Measurements from ENCODE around the gene CDHR3. TPM values are rescaled to one million over a fixed set of nuclear protein-coding genes. Genes with fewer than 3 reads are reported as not detected.
A peak's percentile ranks its signal among the peaks of the same experiment; 100 is the strongest.

Gene CDHR3
- total RNA-seq, 2 experiments from 2014 or later: 0.42 to 2.8 TPM

DNA sequence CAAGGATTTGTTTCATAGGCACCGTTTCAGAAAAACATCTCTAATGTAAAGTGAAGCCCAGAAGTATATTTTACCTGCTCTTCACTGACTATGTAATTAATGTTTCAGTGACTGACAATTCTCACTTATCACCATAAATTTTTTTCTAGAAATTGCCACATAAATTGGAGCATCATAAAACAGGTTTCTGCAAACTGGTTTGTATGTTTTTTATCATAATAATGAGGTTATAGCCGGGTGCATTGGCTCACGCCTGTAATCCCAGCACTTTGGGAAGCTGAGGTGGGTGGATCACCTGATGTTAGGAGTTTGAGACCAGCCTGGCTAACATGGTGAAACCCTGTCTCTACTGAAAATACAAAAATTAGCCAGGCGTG, 109.6 kb downstream of the CDHR3 start:
- ChIA-PET POLR2A (interaction anchor here (0.7 to 12.8 kb wide), 12 partner anchors 11 to 1057 kb away, joined by 3 to 308 read pairs (median 15); partner anchors contain the start of gene SYPL1), CTCF (ENCODE audit: unreplicated experiment) (interaction anchor here (0.6 to 5.9 kb wide), 6 partner anchors 13 to 81 kb away, joined by 3 to 52 read pairs (median 6); partner anchors contain the start of gene SYPL1)
- peak overlapping the region; percentile 22 for H3K4me3 ChIP-seq (ENCODE audit: low read depth, low read length, poor library complexity, severe bottlenecking)
- H3K79me2 ChIP-seq (ENCODE audit: insufficient read depth, low read depth, low read length): peaks cover 12% of the 10 kb centered on the region; the same call in 1 of the 2 replicates
- H3K4me1 ChIP-seq (ENCODE audit: insufficient read depth, low read length, poor library complexity, severe bottlenecking): peaks cover 98% of the 10 kb centered on the region
- H4K20me1 ChIP-seq (ENCODE audit: insufficient read depth, low read length): no peaks in the 10 kb centered on the region
- TF ChIP-seq, protein P1, sequence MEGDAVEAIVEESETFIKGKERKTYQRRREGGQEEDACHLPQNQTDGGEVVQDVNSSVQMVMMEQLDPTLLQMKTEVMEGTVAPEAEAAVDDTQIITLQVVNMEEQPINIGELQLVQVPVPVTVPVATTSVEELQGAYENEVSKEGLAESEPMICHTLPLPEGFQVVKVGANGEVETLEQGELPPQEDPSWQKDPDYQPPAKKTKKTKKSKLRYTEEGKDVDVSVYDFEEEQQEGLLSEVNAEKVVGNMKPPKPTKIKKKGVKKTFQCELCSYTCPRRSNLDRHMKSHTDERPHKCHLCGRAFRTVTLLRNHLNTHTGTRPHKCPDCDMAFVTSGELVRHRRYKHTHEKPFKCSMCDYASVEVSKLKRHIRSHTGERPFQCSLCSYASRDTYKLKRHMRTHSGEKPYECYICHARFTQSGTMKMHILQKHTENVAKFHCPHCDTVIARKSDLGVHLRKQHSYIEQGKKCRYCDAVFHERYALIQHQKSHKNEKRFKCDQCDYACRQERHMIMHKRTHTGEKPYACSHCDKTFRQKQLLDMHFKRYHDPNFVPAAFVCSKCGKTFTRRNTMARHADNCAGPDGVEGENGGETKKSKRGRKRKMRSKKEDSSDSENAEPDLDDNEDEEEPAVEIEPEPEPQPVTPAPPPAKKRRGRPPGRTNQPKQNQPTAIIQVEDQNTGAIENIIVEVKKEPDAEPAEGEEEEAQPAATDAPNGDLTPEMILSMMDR (conservative IDR thresholded peaks at IDR 0.05; ENCODE audit: low read length): no peak
- TF ChIP-seq EZH2phosphoT487 (IDR thresholded peaks at IDR 0.05; ENCODE audit: borderline replicate concordance, low read depth, low read length): no peak
- no peaks in the 10 kb centered on the region for H3K9me2 ChIP-seq (ENCODE audit: insufficient read depth, low read length)
- H3K4me2 ChIP-seq (ENCODE audit: low read length): peak overlapping the region; percentile 98
- BruUV-seq (replicated peaks): no TSS peak
- H3K27ac ChIP-seq (ENCODE audit: low read depth, low read length, poor library complexity, severe bottlenecking): peak overlapping the region; percentile 96
- H3K36me3 ChIP-seq (ENCODE audit: insufficient read depth, low read length): no peaks in the 10 kb centered on the region
- DNase-seq (ENCODE audit: low spot score): no peak
- intact Hi-C loops (cut with micrococcal nuclease; ENCODE audit: unreplicated experiment): loop anchor here (2.0 to 5.0 kb wide), 3 partner anchors 16 to 1060 kb away; partner anchors contain the start of gene KMT2E
- H2AFZ ChIP-seq (ENCODE audit: low read length): peak overlapping the region; percentile 68; the same call in 1 of the 2 replicates
- H3K9me3 ChIP-seq (ENCODE audit: low read length): no peaks in the 10 kb centered on the region

DNA sequence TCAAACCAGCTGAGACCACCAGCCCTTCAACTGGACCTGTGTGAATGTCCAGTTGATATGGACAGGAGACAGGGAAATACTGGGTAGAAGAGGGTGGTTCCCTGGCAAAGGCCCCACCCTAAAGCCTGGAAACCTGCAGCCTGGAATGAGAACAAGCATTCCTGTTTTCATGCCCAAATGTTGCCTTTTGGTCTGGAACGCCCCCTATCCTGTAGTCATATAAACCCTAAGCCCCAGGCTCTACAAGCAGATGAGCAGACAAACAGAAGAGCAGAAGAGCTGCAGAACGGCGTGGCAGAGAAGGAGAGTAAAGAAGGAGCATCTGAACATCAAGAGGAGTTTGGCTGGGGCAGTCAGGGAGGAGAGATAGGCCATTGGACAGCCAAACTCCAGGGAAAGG, 110.6 kb downstream of the CDHR3 start:
- H2AFZ ChIP-seq (ENCODE audit: low read length): peak overlapping the region; percentile 68; the same call in 1 of the 2 replicates
- H4K20me1 ChIP-seq (ENCODE audit: insufficient read depth, low read length): no peaks in the 10 kb centered on the region
- peaks cover 12% of the 10 kb centered on the region; the same call in 1 of the 2 replicates for H3K79me2 ChIP-seq (ENCODE audit: insufficient read depth, low read depth, low read length)
- H3K9me2 ChIP-seq (ENCODE audit: insufficient read depth, low read length): no peaks in the 10 kb centered on the region
- H3K4me2 ChIP-seq (ENCODE audit: low read length): peak overlapping the region; percentile 98
- H3K27ac ChIP-seq (ENCODE audit: low read depth, low read length, poor library complexity, severe bottlenecking): peak overlapping the region; percentile 96
- intact Hi-C loops (cut with micrococcal nuclease; ENCODE audit: unreplicated experiment): loop anchor here (1.0 to 5.0 kb wide), 4 partner anchors 15 to 1061 kb away; partner anchors contain the start of gene KMT2E
- H3K4me1 ChIP-seq (ENCODE audit: insufficient read depth, low read length, poor library complexity, severe bottlenecking): peaks cover 95% of the 10 kb centered on the region
- H3K9me3 ChIP-seq (ENCODE audit: low read length): peaks cover 5% of the 10 kb centered on the region; the same call in 1 of the 2 replicates
- POLR2A ChIA-PET: interaction anchor here (0.5 to 12.8 kb wide), 15 partner anchors 7 to 542 kb away, joined by 3 to 308 read pairs (median 4); partner anchors contain the start of gene SYPL1
- no peak for DNase-seq (ENCODE audit: low spot score)
- H3K4me3 ChIP-seq (ENCODE audit: low read depth, low read length, poor library complexity, severe bottlenecking): peak overlapping the region; percentile 48
- CTCF ChIA-PET (ENCODE audit: unreplicated experiment): interaction anchor here (0.6 to 5.9 kb wide), 9 partner anchors 9 to 95 kb away, joined by 3 to 52 read pairs (median 5); no protein-coding TSS in a partner anchor
- no peaks in the 10 kb centered on the region; the same call in 1 of the 2 replicates for H3K36me3 ChIP-seq (ENCODE audit: insufficient read depth, low read length)
- no peak for TF ChIP-seq EZH2phosphoT487 (IDR thresholded peaks at IDR 0.05; ENCODE audit: borderline replicate concordance, low read depth, low read length)
- TF ChIP-seq, protein P1 (conservative IDR thresholded peaks at IDR 0.05; ENCODE audit: low read length): peak; percentile 63
- BruUV-seq (replicated peaks): no TSS peak

Data from OCI-LY7 (cell line).